ENCODE results near the gene TTC23.

Gene TTC23

DNA sequence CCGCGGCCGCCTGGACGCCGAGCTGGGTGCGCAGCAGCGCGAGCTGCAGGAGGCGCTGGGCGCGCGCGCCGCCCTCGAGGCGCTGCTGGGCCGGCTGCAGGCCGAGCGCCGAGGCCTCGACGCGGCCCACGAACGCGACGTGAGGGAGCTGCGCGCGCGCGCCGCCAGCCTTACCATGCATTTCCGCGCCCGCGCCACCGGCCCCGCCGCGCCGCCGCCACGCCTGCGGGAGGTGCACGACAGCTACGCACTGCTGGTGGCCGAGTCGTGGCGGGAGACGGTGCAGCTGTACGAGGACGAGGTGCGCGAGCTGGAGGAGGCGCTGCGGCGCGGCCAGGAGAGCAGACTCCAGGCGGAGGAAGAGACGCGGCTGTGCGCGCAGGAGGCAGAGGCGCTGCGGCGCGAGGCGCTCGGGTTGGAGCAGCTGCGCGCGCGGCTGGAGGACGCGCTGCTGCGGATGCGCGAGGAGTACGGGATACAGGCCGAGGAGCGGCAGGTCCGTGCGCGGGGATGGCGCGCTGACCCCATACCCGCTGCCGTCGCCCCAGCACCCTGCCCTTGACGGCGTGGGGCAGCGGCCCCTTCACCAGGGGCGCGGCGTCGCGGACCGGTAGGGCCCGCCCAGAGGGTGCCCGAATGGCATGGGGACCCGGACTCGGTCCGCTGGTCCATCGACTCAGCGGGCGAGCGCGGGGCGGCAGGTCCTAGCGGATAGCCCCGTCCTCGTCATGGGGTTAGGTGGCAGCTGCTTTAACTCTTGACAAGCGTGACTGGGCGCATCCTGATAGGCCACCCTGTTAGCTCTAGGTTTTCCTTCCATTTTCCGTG lies 143.7 kb downstream of the TTC23 start:
- H3K4me3 ChIP-seq (ENCODE audit: low read depth, low read length), result peak overlapping the region; percentile 44
- TF ChIP-seq, protein P1, sequence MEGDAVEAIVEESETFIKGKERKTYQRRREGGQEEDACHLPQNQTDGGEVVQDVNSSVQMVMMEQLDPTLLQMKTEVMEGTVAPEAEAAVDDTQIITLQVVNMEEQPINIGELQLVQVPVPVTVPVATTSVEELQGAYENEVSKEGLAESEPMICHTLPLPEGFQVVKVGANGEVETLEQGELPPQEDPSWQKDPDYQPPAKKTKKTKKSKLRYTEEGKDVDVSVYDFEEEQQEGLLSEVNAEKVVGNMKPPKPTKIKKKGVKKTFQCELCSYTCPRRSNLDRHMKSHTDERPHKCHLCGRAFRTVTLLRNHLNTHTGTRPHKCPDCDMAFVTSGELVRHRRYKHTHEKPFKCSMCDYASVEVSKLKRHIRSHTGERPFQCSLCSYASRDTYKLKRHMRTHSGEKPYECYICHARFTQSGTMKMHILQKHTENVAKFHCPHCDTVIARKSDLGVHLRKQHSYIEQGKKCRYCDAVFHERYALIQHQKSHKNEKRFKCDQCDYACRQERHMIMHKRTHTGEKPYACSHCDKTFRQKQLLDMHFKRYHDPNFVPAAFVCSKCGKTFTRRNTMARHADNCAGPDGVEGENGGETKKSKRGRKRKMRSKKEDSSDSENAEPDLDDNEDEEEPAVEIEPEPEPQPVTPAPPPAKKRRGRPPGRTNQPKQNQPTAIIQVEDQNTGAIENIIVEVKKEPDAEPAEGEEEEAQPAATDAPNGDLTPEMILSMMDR (IDR thresholded peaks at IDR 0.05; ENCODE audit: low read depth, low read length), result no peak
- DNase-seq (ENCODE audit: low read depth, low spot score), result peak; percentile 65
- in situ Hi-C loops (cut with HindIII; ENCODE audit: low sequenced_read_pairs), result no loop called here

DNA sequence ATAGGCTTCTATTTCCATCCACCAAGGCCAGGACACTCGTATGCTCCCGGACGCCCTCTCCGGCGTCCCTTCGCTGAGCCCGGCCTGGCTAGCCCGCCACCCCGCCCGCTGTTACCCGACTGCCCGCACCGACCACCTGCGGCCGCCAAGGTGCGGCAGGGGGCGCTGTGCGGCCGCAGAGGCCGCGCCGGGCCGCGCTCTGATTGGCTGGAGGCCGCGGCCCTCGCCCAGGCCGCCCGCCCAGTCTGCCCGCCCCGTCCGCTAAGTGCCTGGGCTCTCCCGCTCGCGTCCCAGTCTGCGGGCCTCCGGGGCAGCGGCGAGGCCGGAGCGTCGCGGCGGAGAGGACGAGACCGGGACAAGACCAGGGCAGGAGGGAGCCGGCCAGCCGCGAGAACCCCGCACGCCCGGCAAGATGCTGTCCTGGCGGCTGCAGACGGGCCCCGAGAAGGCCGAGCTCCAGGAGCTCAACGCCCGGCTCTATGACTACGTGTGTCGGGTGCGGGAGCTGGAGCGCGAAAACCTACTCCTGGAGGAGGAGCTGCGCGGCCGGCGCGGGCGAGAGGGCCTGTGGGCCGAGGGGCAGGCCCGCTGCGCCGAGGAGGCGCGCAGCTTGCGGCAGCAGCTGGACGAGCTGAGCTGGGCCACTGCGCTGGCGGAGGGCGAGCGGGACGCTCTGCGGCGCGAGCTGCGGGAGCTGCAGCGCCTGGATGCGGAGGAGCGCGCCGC lies 144.4 kb downstream of the TTC23 start, which contains the start of gene SYNM:
Gene SYNM (plus strand): TSS at position 293 of the 726 bp plus-strand sequence. CDS start 120 bp downstream, at position 413.
- peak within 1 kb of the TSS; percentile 44 for H3K4me3 ChIP-seq (ENCODE audit: low read depth, low read length)
- peak; percentile 69 for DNase-seq (ENCODE audit: low read depth, low spot score)
- TF ChIP-seq, protein P1 (IDR thresholded peaks at IDR 0.05; ENCODE audit: low read depth, low read length), result peak; percentile 64
- in situ Hi-C loops (cut with HindIII; ENCODE audit: low sequenced_read_pairs), result no loop called here

DNA sequence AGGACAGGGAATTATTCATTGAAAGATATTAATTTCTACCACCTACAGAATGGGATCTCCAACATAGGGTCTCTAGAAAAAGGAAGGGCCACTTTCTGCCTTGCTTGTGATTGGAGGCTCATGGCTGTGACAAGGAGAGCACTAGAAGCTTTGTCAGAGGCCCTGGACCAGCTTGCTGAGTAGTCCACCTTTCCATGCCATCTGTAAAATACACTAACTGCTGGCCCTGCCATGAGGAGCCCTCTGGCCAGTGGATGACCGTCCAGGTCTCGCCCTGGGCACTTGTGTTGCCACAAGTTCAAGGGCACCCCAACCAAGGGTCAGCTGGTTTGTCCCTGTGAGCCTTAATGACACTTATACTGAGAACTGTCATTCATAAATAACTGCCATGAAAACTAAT lies 146.1 kb downstream of the TTC23 start:
- DNase-seq (ENCODE audit: low read depth, low spot score), result no peak
- in situ Hi-C loops (cut with HindIII; ENCODE audit: low sequenced_read_pairs), result no loop called here
- TF ChIP-seq, protein P1 (IDR thresholded peaks at IDR 0.05; ENCODE audit: low read depth, low read length), result no peak
- H3K4me3 ChIP-seq (ENCODE audit: low read depth, low read length), result no peak overlapping the region

DNA sequence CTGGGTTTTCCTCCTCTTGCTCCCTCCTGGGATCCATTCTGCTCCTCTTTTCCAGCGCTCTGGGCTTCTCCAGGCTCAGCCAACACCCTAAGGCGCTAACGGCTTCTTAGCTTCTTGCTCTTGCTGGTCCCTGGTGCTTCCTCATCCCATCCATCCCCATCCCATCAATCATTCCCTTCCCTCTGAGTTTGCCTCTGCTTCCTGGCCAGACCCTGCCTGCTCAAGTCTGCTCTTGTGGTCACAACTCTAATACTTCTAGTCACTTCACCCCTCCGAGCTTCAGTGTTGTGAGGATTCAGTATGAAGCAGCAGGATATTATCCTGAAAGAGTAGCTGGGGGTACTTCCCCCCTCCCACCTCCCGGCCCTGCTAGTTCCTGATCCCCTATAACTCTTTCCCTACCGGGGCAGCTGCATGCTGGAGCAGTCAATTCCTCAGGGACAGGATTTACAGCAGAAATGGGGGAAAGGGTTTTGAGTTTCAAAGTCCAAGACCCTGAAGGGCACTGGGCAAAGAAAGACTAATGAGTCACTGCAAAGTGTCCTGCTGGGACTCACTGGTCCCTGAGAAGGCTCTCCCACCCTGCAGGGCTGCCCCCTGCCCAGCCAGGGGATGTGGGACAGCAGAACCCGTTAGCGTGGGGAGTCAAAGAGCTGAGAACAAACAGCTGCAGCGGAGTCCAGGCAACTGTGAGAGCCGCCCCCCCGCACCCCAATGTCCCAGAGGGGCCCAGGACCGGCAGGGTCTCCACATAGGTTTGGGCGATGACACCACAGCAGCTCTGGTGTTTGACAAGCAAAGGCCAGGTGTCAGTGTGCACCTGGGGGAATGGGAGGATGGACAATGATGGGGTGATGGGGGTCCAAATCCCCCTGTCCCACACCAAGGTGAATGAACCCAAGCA lies 146.8 kb downstream of the TTC23 start:
- TF ChIP-seq, protein P1 (IDR thresholded peaks at IDR 0.05; ENCODE audit: low read depth, low read length), result no peak

DNA sequence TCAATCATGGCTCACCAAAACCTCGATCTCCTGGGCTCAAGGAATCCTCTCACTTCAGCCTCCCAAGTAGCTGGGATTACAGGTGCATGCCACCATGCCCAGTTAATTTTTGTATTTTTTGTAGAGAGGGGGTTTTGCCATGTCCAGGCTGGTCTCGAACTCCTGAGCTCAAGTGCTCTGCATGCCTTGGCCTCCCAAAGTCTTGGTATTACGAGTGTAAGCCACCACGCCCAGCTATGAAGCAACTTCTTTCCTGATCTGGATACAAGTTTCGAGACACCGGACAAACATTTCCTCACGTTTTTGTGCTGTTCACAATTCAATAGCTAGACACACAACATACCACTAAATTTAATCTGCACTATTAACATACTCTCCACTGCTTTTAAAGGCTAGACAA lies 147.9 kb downstream of the TTC23 start:
- no peak for DNase-seq (ENCODE audit: low read depth, low spot score)
- H3K4me3 ChIP-seq (ENCODE audit: low read depth, low read length), result no peak overlapping the region
- in situ Hi-C loops (cut with HindIII; ENCODE audit: low sequenced_read_pairs), result no loop called here
- TF ChIP-seq, protein P1 (IDR thresholded peaks at IDR 0.05; ENCODE audit: low read depth, low read length), result no peak

More for the DNA sequence above, 146.8 kb downstream of the TTC23 start:
- no peak for DNase-seq (ENCODE audit: low read depth, low spot score)
- in situ Hi-C loops (cut with HindIII; ENCODE audit: low sequenced_read_pairs), result no loop called here
- no peak overlapping the region for H3K4me3 ChIP-seq (ENCODE audit: low read depth, low read length)

All from astrocyte of the spinal cord (primary cell).